Measurements from ENCODE around the gene CC2D1A. TPM values are rescaled to one million over a fixed set of nuclear protein-coding genes. Genes with fewer than 3 reads are reported as not detected.

Gene CC2D1A
- total and polyA plus RNA-seq, 2 experiments from 2014 or later: 23.1 to 39.7 TPM

DNA sequence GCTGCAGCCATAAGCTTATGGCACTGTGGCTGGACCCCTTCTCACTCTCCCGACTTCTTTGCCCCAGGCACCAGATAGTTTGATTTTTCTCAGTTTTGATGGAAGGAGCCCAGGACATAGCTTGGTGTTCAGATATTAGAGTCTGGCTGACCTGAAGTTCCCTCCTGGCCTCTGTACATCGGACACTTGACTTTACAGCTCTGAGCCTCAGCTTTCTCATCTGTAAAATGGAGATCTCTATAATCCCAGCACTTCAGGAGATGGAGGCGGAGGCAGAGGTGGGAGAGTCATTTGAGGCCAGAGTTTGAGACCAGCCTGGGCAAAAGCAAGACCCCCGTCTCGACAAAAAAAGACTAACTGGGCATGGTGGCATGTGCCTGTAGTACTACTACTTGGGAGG, 909 bp downstream of the CC2D1A start:
- Histone ChIP-seq H4K20me1 (replicated peaks; ENCODE audit: insufficient read depth) (no peaks in the 10 kb centered on the region), H3K4me2 (peak overlapping the region; percentile 88), H3K9me2 (ENCODE audit: insufficient read depth) (no peaks in the 10 kb centered on the region), H3K36me3 (ENCODE audit: insufficient read depth) (no peaks in the 10 kb centered on the region), H3F3A (replicated peaks; ENCODE audit: low read depth) (no peaks in the 10 kb centered on the region), H3K27ac (ENCODE audit: low read depth) (no peak overlapping the region), H2AFZ (no peak overlapping the region), H3K4me3 (peak overlapping the region; percentile 89), H3K79me2 (replicated peaks; ENCODE audit: insufficient read depth) (peaks cover 4% of the 10 kb centered on the region; the same call in 1 of the 2 replicates), H3K4me1 (ENCODE audit: insufficient read depth) (0 out of 2 replicates have a peak, but pooled peaks cover 5% of the 10 kb centered on the region), H3K27me3 (ENCODE audit: insufficient read depth) (peaks cover 10% of the 10 kb centered on the region; the same call in 1 of the 2 replicates)
- H3K4me3 Mint-ChIP-seq: peak overlapping the region; percentile 83
- ATAC-seq (no peak), DNase-seq (ENCODE audit: low spot score) (no peak)
- H3K27ac Mint-ChIP-seq: no peak overlapping the region
- H3K36me3 Mint-ChIP-seq (ENCODE audit: low read depth): peaks cover 14% of the 10 kb centered on the region
- H3K4me1 Mint-ChIP-seq: peaks cover 5% of the 10 kb centered on the region; the same call in 2 of the 3 replicates
- peaks cover 25% of the 10 kb centered on the region for H3K27me3 Mint-ChIP-seq (ENCODE audit: insufficient read depth, low read depth, poor library complexity)
- TF ChIP-seq STAT1 (IDR thresholded peaks at IDR 0.05; ENCODE audit: unreplicated experiment) (no peak), NANOG (IDR thresholded peaks at IDR 0.05; ENCODE audit: borderline replicate concordance) (no peak), CREB1 (CRISPR knock-in tag; IDR thresholded peaks at IDR 0.05; ENCODE audit: low read depth) (no peak), ZNF114 (CRISPR knock-in tag; IDR thresholded peaks at IDR 0.05) (no peak), POLR2AphosphoS5 (IDR thresholded peaks at IDR 0.05; ENCODE audit: low read depth) (no peak), EZH2phosphoT487 (IDR thresholded peaks at IDR 0.05; ENCODE audit: unreplicated experiment) (no peak), CTCF (conservative IDR thresholded peaks at IDR 0.05; ENCODE audit: low read depth in 2 of 2) (no peak)
- TF ChIP-seq, protein P1, sequence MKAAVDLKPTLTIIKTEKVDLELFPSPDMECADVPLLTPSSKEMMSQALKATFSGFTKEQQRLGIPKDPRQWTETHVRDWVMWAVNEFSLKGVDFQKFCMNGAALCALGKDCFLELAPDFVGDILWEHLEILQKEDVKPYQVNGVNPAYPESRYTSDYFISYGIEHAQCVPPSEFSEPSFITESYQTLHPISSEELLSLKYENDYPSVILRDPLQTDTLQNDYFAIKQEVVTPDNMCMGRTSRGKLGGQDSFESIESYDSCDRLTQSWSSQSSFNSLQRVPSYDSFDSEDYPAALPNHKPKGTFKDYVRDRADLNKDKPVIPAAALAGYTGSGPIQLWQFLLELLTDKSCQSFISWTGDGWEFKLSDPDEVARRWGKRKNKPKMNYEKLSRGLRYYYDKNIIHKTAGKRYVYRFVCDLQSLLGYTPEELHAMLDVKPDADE (IDR thresholded peaks at IDR 0.05): no peak
- H3K9me3 Mint-ChIP-seq: peaks cover 4% of the 10 kb centered on the region; the same call in 2 of the 3 replicates

DNA sequence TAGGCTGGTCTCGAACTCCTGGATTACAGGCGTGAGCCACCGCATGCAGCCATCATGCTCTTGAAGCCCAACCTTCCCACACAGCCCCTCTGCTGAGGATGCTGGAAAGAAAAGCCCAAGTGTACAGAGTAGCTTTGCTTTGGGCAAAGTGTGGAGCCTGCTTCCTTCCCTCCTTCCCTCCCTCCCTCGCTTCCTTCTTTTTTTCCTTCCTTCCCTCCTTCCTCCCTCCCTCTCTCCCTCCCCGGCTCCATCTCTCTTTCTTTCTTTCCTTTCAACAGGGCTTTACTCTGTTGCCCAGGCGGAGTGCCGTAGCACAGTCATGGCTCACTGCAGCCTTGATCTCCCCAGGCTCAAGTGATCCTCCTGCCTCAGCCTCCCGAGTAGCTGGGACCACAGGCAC, 2.7 kb downstream of the CC2D1A start:
- Histone ChIP-seq H3K27me3 (ENCODE audit: insufficient read depth) (peaks cover 10% of the 10 kb centered on the region; the same call in 1 of the 2 replicates), H3K4me3 (no peak overlapping the region), H3F3A (replicated peaks; ENCODE audit: low read depth) (no peaks in the 10 kb centered on the region), H3K79me2 (replicated peaks; ENCODE audit: insufficient read depth) (peaks cover 4% of the 10 kb centered on the region; the same call in 1 of the 2 replicates), H3K4me1 (ENCODE audit: insufficient read depth) (0 out of 2 replicates have a peak, but pooled peaks cover 5% of the 10 kb centered on the region), H3K9me2 (ENCODE audit: insufficient read depth) (no peaks in the 10 kb centered on the region), H2AFZ (no peak overlapping the region), H4K20me1 (replicated peaks; ENCODE audit: insufficient read depth) (no peaks in the 10 kb centered on the region), H3K36me3 (ENCODE audit: insufficient read depth) (no peaks in the 10 kb centered on the region), H3K4me2 (no peak overlapping the region), H3K27ac (ENCODE audit: low read depth) (no peak overlapping the region)
- no peak for DNase-seq (ENCODE audit: low spot score)
- H3K4me3 Mint-ChIP-seq: no peak overlapping the region
- H3K4me1 Mint-ChIP-seq: peaks cover 5% of the 10 kb centered on the region; the same call in 2 of the 3 replicates
- peaks cover 23% of the 10 kb centered on the region for H3K36me3 Mint-ChIP-seq (ENCODE audit: low read depth)
- no peak for ATAC-seq
- H3K27me3 Mint-ChIP-seq (ENCODE audit: insufficient read depth, low read depth, poor library complexity): peaks cover 25% of the 10 kb centered on the region
- H3K27ac Mint-ChIP-seq: no peak overlapping the region
- peaks cover 4% of the 10 kb centered on the region; the same call in 2 of the 3 replicates for H3K9me3 Mint-ChIP-seq
- TF ChIP-seq, protein P2, sequence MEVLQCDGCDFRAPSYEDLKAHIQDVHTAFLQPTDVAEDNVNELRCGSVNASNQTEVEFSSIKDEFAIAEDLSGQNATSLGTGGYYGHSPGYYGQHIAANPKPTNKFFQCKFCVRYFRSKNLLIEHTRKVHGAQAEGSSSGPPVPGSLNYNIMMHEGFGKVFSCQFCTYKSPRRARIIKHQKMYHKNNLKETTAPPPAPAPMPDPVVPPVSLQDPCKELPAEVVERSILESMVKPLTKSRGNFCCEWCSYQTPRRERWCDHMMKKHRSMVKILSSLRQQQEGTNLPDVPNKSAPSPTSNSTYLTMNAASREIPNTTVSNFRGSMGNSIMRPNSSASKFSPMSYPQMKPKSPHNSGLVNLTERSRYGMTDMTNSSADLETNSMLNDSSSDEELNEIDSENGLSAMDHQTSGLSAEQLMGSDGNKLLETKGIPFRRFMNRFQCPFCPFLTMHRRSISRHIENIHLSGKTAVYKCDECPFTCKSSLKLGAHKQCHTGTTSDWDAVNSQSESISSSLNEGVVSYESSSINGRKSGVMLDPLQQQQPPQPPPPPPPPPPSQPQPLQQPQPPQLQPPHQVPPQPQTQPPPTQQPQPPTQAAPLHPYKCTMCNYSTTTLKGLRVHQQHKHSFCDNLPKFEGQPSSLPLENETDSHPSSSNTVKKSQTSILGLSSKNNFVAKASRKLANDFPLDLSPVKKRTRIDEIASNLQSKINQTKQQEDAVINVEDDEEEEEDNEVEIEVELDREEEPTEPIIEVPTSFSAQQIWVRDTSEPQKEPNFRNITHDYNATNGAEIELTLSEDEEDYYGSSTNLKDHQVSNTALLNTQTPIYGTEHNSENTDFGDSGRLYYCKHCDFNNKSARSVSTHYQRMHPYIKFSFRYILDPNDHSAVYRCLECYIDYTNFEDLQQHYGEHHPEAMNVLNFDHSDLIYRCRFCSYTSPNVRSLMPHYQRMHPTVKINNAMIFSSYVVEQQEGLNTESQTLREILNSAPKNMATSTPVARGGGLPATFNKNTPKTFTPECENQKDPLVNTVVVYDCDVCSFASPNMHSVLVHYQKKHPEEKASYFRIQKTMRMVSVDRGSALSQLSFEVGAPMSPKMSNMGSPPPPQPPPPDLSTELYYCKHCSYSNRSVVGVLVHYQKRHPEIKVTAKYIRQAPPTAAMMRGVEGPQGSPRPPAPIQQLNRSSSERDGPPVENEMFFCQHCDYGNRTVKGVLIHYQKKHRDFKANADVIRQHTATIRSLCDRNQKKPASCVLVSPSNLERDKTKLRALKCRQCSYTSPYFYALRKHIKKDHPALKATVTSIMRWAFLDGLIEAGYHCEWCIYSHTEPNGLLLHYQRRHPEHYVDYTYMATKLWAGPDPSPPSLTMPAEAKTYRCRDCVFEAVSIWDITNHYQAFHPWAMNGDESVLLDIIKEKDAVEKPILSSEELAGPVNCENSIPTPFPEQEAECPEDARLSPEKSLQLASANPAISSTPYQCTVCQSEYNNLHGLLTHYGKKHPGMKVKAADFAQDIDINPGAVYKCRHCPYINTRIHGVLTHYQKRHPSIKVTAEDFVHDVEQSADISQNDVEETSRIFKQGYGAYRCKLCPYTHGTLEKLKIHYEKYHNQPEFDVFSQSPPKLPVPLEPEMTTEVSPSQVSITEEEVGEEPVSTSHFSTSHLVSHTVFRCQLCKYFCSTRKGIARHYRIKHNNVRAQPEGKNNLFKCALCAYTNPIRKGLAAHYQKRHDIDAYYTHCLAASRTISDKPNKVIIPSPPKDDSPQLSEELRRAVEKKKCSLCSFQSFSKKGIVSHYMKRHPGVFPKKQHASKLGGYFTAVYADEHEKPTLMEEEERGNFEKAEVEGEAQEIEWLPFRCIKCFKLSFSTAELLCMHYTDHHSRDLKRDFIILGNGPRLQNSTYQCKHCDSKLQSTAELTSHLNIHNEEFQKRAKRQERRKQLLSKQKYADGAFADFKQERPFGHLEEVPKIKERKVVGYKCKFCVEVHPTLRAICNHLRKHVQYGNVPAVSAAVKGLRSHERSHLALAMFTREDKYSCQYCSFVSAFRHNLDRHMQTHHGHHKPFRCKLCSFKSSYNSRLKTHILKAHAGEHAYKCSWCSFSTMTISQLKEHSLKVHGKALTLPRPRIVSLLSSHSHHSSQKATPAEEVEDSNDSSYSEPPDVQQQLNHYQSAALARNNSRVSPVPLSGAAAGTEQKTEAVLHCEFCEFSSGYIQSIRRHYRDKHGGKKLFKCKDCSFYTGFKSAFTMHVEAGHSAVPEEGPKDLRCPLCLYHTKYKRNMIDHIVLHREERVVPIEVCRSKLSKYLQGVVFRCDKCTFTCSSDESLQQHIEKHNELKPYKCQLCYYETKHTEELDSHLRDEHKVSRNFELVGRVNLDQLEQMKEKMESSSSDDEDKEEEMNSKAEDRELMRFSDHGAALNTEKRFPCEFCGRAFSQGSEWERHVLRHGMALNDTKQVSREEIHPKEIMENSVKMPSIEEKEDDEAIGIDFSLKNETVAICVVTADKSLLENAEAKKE (CRISPR knock-in tag; IDR thresholded peaks at IDR 0.05): no peak
- TF ChIP-seq, protein P3, sequence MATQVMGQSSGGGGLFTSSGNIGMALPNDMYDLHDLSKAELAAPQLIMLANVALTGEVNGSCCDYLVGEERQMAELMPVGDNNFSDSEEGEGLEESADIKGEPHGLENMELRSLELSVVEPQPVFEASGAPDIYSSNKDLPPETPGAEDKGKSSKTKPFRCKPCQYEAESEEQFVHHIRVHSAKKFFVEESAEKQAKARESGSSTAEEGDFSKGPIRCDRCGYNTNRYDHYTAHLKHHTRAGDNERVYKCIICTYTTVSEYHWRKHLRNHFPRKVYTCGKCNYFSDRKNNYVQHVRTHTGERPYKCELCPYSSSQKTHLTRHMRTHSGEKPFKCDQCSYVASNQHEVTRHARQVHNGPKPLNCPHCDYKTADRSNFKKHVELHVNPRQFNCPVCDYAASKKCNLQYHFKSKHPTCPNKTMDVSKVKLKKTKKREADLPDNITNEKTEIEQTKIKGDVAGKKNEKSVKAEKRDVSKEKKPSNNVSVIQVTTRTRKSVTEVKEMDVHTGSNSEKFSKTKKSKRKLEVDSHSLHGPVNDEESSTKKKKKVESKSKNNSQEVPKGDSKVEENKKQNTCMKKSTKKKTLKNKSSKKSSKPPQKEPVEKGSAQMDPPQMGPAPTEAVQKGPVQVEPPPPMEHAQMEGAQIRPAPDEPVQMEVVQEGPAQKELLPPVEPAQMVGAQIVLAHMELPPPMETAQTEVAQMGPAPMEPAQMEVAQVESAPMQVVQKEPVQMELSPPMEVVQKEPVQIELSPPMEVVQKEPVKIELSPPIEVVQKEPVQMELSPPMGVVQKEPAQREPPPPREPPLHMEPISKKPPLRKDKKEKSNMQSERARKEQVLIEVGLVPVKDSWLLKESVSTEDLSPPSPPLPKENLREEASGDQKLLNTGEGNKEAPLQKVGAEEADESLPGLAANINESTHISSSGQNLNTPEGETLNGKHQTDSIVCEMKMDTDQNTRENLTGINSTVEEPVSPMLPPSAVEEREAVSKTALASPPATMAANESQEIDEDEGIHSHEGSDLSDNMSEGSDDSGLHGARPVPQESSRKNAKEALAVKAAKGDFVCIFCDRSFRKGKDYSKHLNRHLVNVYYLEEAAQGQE (IDR thresholded peaks at IDR 0.05; ENCODE audit: unreplicated experiment): no peak
